Fibroblast of lung (primary cell): ENCODE data around the gene RNASE12. TPM values are rescaled to one million over a fixed set of nuclear protein-coding genes. Genes with fewer than 3 reads are reported as not detected.

ENCODE experiments used
- DNase-seq, 2 donors: peaks; one replicate each; pipeline versions ENCODE4 v3.0.0 to v3.0.0-alpha.2; 2010; ENCODE audit warnings: low read depth in 2 of 2
- H2AFZ ChIP-seq: 2 replicates; pipeline ENCODE4 v1.5.1; 2012; ENCODE audit warnings: low read length, control low read depth, inconsistent platforms
- H3K27ac ChIP-seq: 2 replicates; pipeline ENCODE4 v1.5.1; 2011; ENCODE audit warnings: low read length, control low read depth; ENCODE audit not compliant: insufficient read depth
- H3K27me3 ChIP-seq: 2 replicates; pipeline ENCODE4 v1.5.1; 2011; ENCODE audit warnings: mild to moderate bottlenecking, low read length; ENCODE audit not compliant: control insufficient read depth, insufficient read depth
- H3K36me3 ChIP-seq: 2 replicates; pipeline ENCODE4 v1.5.1; 2011; ENCODE audit warnings: low read length; ENCODE audit not compliant: control insufficient read depth, insufficient read depth
- H3K4me1 ChIP-seq: 2 replicates; pipeline ENCODE4 v1.5.1; 2011; ENCODE audit warnings: low read length; ENCODE audit not compliant: control insufficient read depth, insufficient read depth; ENCODE audit errors: extremely low read depth
- H3K4me2 ChIP-seq: 2 replicates; pipeline ENCODE4 v1.5.1; 2011; ENCODE audit warnings: low read length, control low read depth; ENCODE audit not compliant: insufficient read depth; ENCODE audit errors: extremely low read depth
- H3K4me3 ChIP-seq, 4 experiments: fragments of 200-600 bp in 1 of 4; sonication (generic) in 1 of 4; replicated peaks in 1 of 4; 2 replicates each; pipeline ENCODE4 v1.5.1; 2011 to 2016; ENCODE audit warnings: low read length in 4 of 4, low read depth in 3 of 4, mild to moderate bottlenecking in 3 of 4, control low read depth in 2 of 4, inconsistent platforms in 1 of 4, mixed read lengths in 1 of 4; ENCODE audit not compliant: insufficient read depth in 1 of 4; ENCODE audit errors: control extremely low read depth in 1 of 4
- H3K79me2 ChIP-seq: 2 replicates; pipeline ENCODE4 v1.5.1; 2012; ENCODE audit warnings: mild to moderate bottlenecking, low read length, inconsistent platforms; ENCODE audit not compliant: control insufficient read depth, insufficient read depth
- H3K9ac ChIP-seq: 2 replicates; pipeline ENCODE4 v1.5.1; 2011; ENCODE audit warnings: mild to moderate bottlenecking, low read length, control low read depth; ENCODE audit not compliant: insufficient read depth
- H3K9me3 ChIP-seq: 2 replicates; pipeline ENCODE4 v1.5.1; 2012; ENCODE audit warnings: low read depth, low read length; ENCODE audit not compliant: control insufficient read depth, insufficient read depth
- H4K20me1 ChIP-seq: 2 replicates; pipeline ENCODE4 v1.5.1; 2011; ENCODE audit warnings: low read length; ENCODE audit not compliant: control insufficient read depth, insufficient read depth; ENCODE audit errors: extremely low read depth
- CTCF ChIP-seq, 2 donors: IDR thresholded peaks in 1 of 2; conservative IDR thresholded peaks in 1 of 2; 1 replicate in 1 of 2; 2 replicates in 1 of 2; pipeline ENCODE4 v1.5.1; 2011 to 2012; ENCODE audit warnings: low read length in 2 of 2, control low read depth in 1 of 2, inconsistent platforms in 1 of 2, low read depth in 1 of 2, mild to moderate bottlenecking in 1 of 2
- EZH2 ChIP-seq: IDR thresholded peaks from 2 replicates; pipeline ENCODE4 v1.5.1; 2012; ENCODE audit warnings: low read length, control low read depth, mild to moderate bottlenecking; ENCODE audit errors: missing control alignments
- polyA plus RNA-seq, 2 donors: library from polyadenylated mRNA; depleted of rRNA in 1 of 2; stranded (reverse) in 1 of 2; unstranded in 1 of 2; fragments of >200 nt; gene quantifications; 2 replicates each; pipeline ENCODE4 v1.2.1, GENCODE V29; 2011 to 2012; ENCODE audit warnings: missing spikeins in 1 of 2
- total RNA-seq: library from RNA; depleted of rRNA; stranded (reverse); fragments of >200 nt; gene quantifications from 2 replicates; pipeline ENCODE4 v1.2.1, GENCODE V29; 2014

RNASE12 gene
- total and polyA plus RNA-seq, 2 donors (not counting 1 experiment from before 2014, with no cell fraction given): not detected

- Histone ChIP-seq H4K20me1 (no peaks in the 10 kb centered on the region), H3K27me3 (no peaks in the 10 kb centered on the region), H3K4me2 (no peak overlapping the region), H3K36me3 (no peaks in the 10 kb centered on the region), H3K79me2 (no peaks in the 10 kb centered on the region), H3K9me3 (no peaks in the 10 kb centered on the region), H3K9ac (no peak overlapping the region), H2AFZ (no peak overlapping the region), H3K4me3 (no peak overlapping the region), H3K27ac (no peak overlapping the region), H3K4me1 (no peaks in the 10 kb centered on the region)
- no peak for DNase-seq
- TF ChIP-seq CTCF (conservative IDR thresholded peaks at IDR 0.05 in 1 of 2, IDR thresholded peaks at IDR 0.05 in 1 of 2; ENCODE audit: low read depth in 1 of 2, low read length in 2 of 2) (no peak), EZH2 (no peak)
Measured at GRCh38 chr14:20617138-20618003, 26.2 kb upstream of the RNASE12 start.

- Histone ChIP-seq H2AFZ (no peak overlapping the region), H3K36me3 (no peaks in the 10 kb centered on the region), H3K4me3 (no peak overlapping the region), H3K27me3 (no peaks in the 10 kb centered on the region), H3K4me2 (no peak overlapping the region), H4K20me1 (no peaks in the 10 kb centered on the region), H3K79me2 (no peaks in the 10 kb centered on the region), H3K9ac (no peak overlapping the region), H3K27ac (no peak overlapping the region), H3K4me1 (no peaks in the 10 kb centered on the region), H3K9me3 (no peaks in the 10 kb centered on the region)
- no peak for DNase-seq
- TF ChIP-seq CTCF (conservative IDR thresholded peaks at IDR 0.05 in 1 of 2, IDR thresholded peaks at IDR 0.05 in 1 of 2; ENCODE audit: low read depth in 1 of 2, low read length in 2 of 2) (no peak), EZH2 (no peak)
Measured at GRCh38 chr14:20615996-20616395, 24.8 kb upstream of the RNASE12 start.

- Histone ChIP-seq H3K36me3 (no peaks in the 10 kb centered on the region), H3K79me2 (no peaks in the 10 kb centered on the region), H3K9ac (no peak overlapping the region), H3K27ac (no peak overlapping the region), H2AFZ (peak overlapping the region; percentile 57), H3K4me1 (no peaks in the 10 kb centered on the region), H3K9me3 (no peaks in the 10 kb centered on the region), H3K27me3 (no peaks in the 10 kb centered on the region), H3K4me2 (peak overlapping the region; percentile 77), H4K20me1 (no peaks in the 10 kb centered on the region), H3K4me3 (peak overlapping the region; percentile 30 to 73 (median 63))
- TF ChIP-seq EZH2: no peak
- peak in 1 of 2 donors; percentile 26 for DNase-seq
Measured at GRCh38 chr14:20614038-20614840, 23.1 kb upstream of the RNASE12 start.
